ENCODE measurements around the gene KRT1. TPM values are rescaled to one million over a fixed set of nuclear protein-coding genes. Genes with fewer than 3 reads are reported as not detected.
A peak's percentile ranks its signal among the peaks of the same experiment; 100 is the strongest.

KRT1 gene
- total and polyA plus RNA-seq, 8 donors: 0.17 to 0.41 TPM; not detected in 6

DNA sequence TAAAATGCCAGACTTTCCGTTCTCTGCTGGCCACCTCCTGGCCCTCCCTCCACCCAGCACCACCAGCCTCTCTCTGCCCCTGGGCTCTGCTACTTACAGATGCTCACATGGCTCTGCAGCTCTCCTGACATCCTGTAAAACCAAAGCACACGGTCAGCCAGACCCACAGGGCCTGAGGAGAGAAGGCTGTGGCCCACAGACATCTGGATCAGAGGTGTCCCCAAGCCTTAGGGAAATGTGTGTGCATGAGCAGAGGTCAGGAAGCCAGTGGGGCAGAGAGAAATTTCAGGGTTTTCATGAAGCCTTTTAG is 11.6 kb upstream of the KRT1 start:
- Histone ChIP-seq H3K36me3 (no peaks in the 10 kb centered on the region), H3K4me3 (no peak overlapping the region), H3K27me3 (peaks cover 0 to 4% (median 0%) of the 10 kb centered on the region in 4 donors), H3K4me1 (no peaks in the 10 kb centered on the region), H3K9me3 (no peaks in the 10 kb centered on the region), H3K27ac (no peak overlapping the region)
- ATAC-seq (no peak), FAIRE-seq (no peak), DNase-seq (no peak)
- intact Hi-C loops (cut with DNase I): no loop called here
- TF ChIP-seq, protein P1, sequence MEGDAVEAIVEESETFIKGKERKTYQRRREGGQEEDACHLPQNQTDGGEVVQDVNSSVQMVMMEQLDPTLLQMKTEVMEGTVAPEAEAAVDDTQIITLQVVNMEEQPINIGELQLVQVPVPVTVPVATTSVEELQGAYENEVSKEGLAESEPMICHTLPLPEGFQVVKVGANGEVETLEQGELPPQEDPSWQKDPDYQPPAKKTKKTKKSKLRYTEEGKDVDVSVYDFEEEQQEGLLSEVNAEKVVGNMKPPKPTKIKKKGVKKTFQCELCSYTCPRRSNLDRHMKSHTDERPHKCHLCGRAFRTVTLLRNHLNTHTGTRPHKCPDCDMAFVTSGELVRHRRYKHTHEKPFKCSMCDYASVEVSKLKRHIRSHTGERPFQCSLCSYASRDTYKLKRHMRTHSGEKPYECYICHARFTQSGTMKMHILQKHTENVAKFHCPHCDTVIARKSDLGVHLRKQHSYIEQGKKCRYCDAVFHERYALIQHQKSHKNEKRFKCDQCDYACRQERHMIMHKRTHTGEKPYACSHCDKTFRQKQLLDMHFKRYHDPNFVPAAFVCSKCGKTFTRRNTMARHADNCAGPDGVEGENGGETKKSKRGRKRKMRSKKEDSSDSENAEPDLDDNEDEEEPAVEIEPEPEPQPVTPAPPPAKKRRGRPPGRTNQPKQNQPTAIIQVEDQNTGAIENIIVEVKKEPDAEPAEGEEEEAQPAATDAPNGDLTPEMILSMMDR (IDR thresholded peaks at IDR 0.05): no peak
- 62 to 66% methylated on average over 2 of the region's 2 CpGs for WGBS, 2 donors

DNA sequence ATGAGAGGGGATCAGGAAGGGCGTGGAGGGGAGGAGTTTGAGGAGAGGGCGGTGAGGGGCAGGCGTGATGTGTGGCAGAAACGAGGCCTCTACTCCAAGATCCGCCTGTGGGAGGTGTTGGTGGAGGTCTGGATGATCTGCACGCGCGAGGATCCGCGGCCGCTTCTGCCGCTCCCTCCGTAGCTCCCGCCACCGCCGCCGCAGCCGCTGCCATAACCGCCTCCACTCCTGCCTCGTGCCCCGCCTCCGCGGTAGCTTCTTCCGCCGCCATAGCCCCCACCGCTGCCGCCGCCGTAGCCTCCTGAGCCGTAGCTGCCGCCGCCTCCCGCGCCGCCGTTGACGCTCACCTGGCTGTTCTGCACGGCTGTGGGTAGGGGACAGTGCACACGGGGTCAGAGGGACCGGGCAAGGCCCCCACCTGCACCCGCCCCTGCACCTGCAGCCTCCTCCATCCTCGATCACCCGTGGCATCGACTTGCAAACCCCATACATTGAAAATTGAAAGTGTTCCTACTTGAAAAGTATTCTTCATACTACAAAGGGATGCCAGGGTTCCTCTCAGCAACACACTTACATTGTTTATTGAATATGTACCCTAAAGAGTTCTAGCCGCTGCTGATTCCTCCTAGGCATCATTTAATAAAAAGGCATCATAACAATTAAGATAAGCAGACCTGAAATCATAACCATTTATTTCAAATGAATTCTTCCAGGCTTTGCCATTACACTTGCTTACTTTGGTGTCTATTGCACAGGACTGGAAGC is 11.1 kb upstream of the KRT1 start:
- WGBS, 2 donors: 7 to 13% methylated on average over 28 to 45 of the region's 45 CpGs
- Histone ChIP-seq H3K36me3 (no peaks in the 10 kb centered on the region), H3K4me1 (no peaks in the 10 kb centered on the region), H3K27ac (no peak overlapping the region), H3K4me3 (peak overlapping the region in 2 of 4 donors; percentile 20 to 34), H3K9me3 (no peaks in the 10 kb centered on the region), H3K27me3 (peaks cover 0 to 4% (median 0%) of the 10 kb centered on the region in 4 donors)
- no peak for FAIRE-seq
- ATAC-seq: peak; percentile 48 to 74 (median 65)
- TF ChIP-seq, protein P1 (IDR thresholded peaks at IDR 0.05): no peak
- intact Hi-C loops (cut with DNase I): no loop called here
- DNase-seq: peak in 2 of 6 donors; percentile 34 to 71

DNA sequence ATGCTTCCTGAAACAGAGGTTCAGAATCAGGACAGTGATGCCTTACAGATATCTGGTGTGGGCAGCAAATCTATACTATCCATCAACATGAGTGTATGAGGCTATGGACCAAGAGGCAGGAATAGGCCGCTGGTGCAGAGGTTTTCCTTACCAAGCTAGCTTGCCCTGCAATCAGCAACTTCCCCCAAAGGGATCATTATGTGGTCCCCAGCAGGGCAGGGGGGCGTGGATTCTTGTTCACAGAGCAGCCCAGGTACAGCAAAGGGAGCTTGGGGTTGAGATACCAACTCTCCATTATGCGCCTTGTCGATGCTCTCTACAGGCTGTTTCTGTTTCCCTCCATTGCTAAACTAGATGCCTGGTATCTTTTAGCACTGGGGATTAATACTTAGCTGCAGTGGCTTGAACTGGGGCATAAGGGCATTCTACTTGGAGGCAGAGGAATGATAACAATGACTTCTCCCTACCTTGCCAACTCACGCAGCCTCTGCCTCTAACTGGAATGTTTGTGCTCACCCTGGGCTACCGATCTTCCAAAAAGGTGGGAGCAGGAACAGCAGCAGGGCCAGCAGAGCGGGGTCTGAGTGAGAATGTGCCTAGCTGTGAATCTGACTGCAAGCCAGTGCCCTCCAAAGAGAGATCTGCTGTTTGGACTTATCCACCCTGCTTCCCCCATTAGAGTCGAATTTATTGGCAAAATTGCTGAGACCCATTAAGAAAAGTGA is 10.3 kb upstream of the KRT1 start:
- no peak for DNase-seq
- H3K9me3 ChIP-seq: no peaks in the 10 kb centered on the region
- intact Hi-C loops (cut with DNase I): no loop called here
- TF ChIP-seq, protein P1 (IDR thresholded peaks at IDR 0.05): no peak
- no peaks in the 10 kb centered on the region for H3K4me1 ChIP-seq
- H3K27ac ChIP-seq: no peak overlapping the region
- H3K36me3 ChIP-seq: no peaks in the 10 kb centered on the region
- WGBS, 2 donors: 63% methylated on average over 8 of the region's 8 CpGs
- ATAC-seq: no peak
- no peak for FAIRE-seq
- H3K27me3 ChIP-seq: peaks cover 0 to 4% (median 0%) of the 10 kb centered on the region in 4 donors
- peak overlapping the region in 2 of 4 donors; percentile 20 to 34 for H3K4me3 ChIP-seq

DNA sequence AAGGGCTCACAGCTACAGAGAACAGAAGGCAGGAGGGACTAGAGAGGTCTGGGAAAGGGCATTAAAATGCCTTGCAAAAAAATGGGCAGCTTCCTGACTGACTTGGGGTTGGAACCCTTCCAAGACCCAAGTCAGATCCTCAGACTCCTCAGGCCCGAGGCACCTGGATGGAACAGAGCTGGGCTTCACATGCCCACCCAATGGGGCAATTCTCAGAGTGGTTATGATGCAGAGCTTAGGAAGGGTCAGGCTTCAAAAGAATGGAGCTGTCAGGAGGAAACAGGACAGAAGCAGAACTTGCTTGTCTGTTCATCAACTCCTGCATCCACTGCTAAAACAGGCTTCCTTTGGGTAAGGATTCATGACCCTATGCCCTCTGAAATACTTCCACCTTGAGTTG is 9.7 kb upstream of the KRT1 start:
- TF ChIP-seq, protein P1 (IDR thresholded peaks at IDR 0.05): no peak
- no peaks in the 10 kb centered on the region for H3K9me3 ChIP-seq
- DNase-seq: no peak
- no peak for FAIRE-seq
- H3K4me3 ChIP-seq: no peak overlapping the region
- no peak for ATAC-seq
- 91 to 95% methylated on average over 1 of the region's 1 CpG for WGBS, 2 donors
- no peaks in the 10 kb centered on the region for H3K4me1 ChIP-seq
- no peak overlapping the region for H3K27ac ChIP-seq
- H3K36me3 ChIP-seq: no peaks in the 10 kb centered on the region
- intact Hi-C loops (cut with DNase I): no loop called here
- peaks cover 0 to 4% (median 0%) of the 10 kb centered on the region in 4 donors for H3K27me3 ChIP-seq

GRCh38 chr12:52689239-52689638 is 9.0 kb upstream of the KRT1 start:
- intact Hi-C loops (cut with DNase I): no loop called here
- no peak overlapping the region for H3K27ac ChIP-seq
- H3K36me3 ChIP-seq: no peaks in the 10 kb centered on the region
- DNase-seq (no peak), FAIRE-seq (no peak), ATAC-seq (no peak)
- H3K4me1 ChIP-seq: no peaks in the 10 kb centered on the region
- peaks cover 0 to 4% (median 0%) of the 10 kb centered on the region in 4 donors for H3K27me3 ChIP-seq
- H3K4me3 ChIP-seq: no peak overlapping the region
- H3K9me3 ChIP-seq: no peaks in the 10 kb centered on the region
- TF ChIP-seq, protein P1 (IDR thresholded peaks at IDR 0.05): no peak

Data from pancreas (tissue), 10 donors.